Activated CD8-positive, alpha-beta memory T cell treated with anti-CD3 and anti-CD28 coated beads, Interleukin-2, amount 50 U/mL, for 1 hour (primary cell): ENCODE data around the gene TMEM156.

ENCODE experiments used
- DNase-seq: peaks from one replicate; pipeline ENCODE4 v3.0.0-alpha.2; 2020; ENCODE audit errors: extremely low read depth

Gene TMEM156

DNA sequence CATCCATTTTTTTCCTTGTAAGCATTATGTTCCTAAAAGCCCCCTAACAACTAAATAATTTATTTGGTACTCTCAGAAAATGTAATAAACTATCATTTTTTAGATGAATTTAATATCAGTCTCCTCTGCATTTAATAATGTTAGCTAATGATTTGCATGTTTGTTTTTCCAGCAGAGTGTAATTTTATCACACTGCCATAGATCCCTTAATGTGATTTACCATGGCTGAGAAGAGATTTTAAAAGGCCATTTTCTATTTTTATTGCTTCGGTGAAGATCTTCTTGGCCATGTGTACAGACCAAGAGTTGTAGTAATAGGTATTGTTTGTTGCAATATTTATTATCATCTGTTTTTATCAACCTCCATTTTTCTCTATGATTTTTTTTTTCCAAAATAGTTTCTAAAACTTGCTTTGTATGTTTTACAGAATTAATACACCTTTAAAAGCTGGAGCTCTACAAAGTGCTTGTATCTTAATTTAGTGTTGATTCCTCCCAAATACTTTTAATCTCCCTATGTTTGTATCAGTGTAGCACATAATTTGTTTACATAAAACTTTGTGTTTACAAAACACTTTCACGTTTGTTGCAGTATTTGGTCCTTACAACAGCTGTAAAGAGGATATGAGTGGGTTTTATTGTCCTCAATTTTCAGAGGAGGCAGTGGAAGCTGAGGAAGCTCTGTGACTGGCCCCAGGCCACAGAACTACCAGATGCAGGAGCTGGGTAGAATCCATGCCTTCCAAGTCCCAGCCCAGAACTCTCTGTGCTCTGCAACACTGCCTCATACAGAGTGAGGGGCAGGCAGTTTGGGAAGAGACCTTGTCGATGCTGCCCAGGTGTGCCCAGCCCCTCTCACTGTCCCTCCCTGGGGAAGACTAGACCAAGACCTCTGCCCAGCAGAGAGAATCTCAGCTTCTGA, 106.5 kb downstream of the TMEM156 start:
- DNase-seq = no peak

DNA sequence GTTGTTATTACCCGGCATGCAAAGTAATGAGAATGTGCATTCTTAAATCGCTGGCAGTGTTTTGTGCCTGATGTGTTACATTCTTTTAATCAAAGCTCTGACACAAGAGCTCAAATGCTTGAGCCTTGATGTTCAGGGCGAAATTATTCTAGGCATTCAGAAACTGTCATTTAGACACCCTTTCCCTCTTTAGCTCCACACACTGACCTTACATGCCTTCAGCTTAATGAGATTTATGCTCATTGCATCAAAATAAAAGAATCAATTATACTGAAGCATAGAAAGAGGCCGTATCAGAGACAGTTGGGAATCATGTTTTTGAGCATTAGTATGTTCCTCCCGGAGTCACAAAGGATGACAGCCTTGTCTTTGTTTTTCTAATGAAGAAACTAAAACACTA, 107.9 kb downstream of the TMEM156 start:
- DNase-seq = no peak

DNA sequence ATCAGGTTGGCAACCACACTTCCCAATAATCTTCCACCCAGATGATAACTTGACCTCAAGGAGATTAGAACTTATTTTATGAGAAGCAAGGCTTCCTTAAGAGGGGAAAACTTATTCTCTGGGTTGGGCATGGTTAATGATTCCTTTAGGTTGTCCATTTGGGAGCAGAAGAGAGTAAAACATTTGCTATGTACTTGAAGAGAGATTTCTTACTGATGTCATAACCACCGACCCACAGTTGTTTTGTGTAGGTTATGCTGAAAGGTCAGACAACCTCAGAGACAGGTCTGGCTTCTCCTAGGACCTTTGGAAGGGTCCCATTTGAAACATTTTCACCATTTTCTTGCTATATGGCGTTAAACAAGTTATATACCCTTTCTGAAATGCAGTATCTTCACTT, 108.5 kb downstream of the TMEM156 start:
- DNase-seq = no peak

DNA sequence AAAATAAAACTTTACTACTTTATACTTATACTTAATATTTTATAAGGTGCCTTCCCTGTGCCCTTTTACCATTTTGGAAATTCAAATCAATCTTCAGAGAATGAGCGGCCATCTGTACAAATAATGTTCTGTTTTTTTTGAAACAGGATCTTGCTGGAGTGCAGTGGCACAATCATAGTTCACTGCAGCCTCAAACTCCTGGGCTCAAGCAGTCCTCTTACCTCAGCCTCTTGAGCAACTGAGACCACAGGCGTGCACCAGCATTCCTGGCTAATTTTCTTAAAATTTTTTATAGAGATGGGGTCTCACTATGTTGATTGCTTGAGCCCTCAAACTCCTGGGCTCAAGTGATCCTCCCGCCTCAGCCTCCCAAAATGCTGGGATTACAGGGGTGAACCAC, 111.1 kb downstream of the TMEM156 start:
- DNase-seq = no peak

DNA sequence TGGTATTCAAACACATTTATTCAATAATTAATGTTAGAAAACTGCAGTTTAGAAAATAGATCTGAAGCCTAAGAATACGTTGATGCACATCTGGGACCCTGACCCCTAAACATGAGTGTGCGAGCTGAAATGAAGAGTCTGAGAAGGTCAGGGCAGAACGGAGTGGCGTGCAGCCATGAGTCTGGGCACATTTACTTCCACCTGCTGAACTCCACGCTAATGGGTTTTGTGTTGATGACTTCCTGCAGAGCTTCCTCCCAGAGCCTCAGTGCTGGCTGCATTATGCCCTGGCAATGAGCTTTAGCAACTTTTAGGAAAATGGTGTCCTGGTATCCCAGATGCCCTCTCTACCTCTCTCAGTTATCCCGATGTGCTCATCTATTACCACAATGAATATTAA, 111.5 kb downstream of the TMEM156 start:
- no peak for DNase-seq

DNA sequence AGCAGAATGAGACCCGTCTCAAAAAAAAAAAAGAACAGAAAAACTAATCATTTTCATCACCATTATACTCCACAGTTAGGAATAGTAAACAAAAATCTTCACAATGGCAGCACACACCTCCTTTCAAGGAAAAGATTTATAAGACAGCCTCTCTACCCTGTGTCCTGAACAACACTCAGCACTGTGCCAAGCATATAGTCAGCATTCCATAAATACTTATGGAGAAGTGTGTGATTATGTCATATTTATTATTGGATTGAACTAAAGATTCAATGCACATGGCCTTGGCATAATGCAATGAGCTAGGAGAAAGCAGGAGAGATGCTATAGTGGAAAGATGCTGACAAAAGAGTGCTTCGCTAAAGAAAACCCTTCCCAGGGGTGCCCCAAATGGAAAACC, 112.0 kb downstream of the TMEM156 start:
- DNase-seq = no peak

DNA sequence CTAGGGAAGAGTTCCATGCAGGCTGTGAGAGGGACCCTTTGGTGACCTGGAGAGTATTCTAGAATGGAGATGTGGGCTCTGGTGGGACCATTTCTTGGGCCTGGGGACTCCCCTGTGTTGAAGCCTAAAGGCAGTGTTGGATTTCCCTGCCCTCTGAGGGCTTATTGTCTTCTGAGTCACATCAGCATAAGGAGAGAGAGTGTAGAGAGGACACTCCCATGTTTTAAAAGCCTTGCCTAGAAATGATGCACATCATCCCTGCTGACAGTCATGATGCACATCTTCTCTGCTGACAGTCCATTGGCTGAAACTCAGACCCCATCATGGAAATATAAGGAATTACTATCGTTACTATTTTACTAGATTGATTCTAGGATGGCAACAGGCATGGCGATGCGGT, 112.7 kb downstream of the TMEM156 start:
- DNase-seq = no peak

DNA sequence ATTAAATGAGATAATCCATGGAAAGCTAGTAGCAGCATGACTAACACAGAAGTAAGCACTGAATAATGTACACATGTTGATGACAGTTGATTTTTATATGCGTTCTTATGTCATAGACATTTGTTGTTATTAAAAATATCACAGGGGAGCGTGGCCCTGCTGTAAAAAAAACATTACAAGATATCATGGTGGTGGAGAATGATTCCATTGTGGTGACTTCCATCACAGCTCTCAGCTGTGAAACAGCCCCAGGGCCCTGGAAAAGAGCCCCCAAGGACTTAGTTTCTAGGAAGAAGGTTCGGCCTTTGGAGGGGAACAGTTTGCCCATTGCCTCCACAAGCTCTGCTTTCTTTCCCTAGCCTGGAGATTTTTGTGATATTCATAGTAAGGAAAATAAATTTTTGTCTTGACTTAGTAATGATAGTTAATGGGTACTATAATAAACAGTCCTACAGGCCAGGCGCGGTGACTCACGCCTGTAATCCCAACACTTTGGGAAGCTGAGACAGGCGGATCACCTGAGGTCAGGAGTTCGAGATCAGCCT, 114.7 kb downstream of the TMEM156 start:
- DNase-seq = no peak
